Measurements from ENCODE around the gene MAPK8IP3. TPM values are rescaled to one million over a fixed set of nuclear protein-coding genes. Genes with fewer than 3 reads are reported as not detected.

Gene MAPK8IP3
- total and polyA plus RNA-seq, 8 donors: 25.5 to 244 (median 50.3) TPM

DNA sequence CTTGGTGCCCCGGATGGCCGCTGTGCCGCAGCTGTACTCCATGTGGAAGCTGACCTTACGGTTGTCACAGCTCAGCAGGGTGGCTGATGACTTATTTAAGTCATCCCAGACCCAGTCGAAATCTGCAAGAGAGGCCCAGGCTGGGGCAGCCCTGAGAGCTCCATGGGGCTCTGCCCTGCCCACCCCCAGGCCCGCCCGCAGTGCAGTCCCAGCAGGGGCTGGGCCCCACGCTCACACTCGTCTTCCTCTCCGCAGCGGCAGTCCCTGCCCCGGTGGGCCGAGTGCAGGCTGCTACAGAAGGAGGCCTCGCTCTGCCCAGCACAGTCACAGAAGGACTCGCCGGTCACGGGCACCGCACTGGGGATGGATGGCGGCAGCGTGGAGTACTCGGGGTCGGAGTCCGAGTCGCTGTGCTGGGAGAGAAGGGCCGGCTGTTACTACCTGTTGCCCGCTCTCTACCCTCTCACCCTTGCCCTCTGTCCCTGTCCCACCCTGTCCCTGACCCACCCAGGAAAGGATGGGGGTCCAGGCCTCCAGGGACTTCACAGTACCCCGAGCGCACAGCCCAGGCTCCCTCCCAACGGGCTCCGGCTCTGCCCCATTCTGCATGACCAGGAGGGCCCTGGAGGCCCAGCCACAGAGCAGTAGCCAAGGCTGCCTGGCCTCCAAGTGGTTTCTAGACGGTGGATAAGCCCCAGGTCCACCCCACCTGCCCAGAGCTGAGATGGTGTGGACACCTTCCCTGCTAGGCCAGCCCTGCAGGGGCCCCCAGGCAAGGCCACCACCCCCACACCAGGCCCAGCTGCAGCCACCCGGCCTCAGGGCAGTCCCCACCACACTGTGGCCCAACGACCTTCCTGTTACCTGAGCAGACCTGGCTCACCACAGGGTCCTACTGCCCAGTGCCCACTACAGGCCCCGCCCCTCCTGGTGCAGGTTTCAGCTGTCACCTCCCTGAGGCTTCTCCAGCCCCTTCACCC lies 72.5 kb downstream of the MAPK8IP3 start:
- intact Hi-C loops (cut with DNase I): no loop called here
- TF ChIP-seq, protein P1, sequence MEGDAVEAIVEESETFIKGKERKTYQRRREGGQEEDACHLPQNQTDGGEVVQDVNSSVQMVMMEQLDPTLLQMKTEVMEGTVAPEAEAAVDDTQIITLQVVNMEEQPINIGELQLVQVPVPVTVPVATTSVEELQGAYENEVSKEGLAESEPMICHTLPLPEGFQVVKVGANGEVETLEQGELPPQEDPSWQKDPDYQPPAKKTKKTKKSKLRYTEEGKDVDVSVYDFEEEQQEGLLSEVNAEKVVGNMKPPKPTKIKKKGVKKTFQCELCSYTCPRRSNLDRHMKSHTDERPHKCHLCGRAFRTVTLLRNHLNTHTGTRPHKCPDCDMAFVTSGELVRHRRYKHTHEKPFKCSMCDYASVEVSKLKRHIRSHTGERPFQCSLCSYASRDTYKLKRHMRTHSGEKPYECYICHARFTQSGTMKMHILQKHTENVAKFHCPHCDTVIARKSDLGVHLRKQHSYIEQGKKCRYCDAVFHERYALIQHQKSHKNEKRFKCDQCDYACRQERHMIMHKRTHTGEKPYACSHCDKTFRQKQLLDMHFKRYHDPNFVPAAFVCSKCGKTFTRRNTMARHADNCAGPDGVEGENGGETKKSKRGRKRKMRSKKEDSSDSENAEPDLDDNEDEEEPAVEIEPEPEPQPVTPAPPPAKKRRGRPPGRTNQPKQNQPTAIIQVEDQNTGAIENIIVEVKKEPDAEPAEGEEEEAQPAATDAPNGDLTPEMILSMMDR (IDR thresholded peaks at IDR 0.05): no peak
- no peaks in the 10 kb centered on the region for H3K27me3 ChIP-seq
- FAIRE-seq (no peak), DNase-seq (peak in 4 of 6 donors; percentile 17 to 82 (median 40)), ATAC-seq (no peak)
- WGBS, 2 donors: 84 to 87% methylated on average over 34 of the region's 34 CpGs
- no peak overlapping the region for H3K4me3 ChIP-seq
- H3K4me1 ChIP-seq: peaks cover 18 to 21% (median 20%) of the 10 kb centered on the region in 3 donors
- H3K9me3 ChIP-seq: no peaks in the 10 kb centered on the region
- H3K36me3 ChIP-seq: peaks cover 0 to 25% (median 10%) of the 10 kb centered on the region in 3 donors
- no peak overlapping the region for H3K27ac ChIP-seq

DNA sequence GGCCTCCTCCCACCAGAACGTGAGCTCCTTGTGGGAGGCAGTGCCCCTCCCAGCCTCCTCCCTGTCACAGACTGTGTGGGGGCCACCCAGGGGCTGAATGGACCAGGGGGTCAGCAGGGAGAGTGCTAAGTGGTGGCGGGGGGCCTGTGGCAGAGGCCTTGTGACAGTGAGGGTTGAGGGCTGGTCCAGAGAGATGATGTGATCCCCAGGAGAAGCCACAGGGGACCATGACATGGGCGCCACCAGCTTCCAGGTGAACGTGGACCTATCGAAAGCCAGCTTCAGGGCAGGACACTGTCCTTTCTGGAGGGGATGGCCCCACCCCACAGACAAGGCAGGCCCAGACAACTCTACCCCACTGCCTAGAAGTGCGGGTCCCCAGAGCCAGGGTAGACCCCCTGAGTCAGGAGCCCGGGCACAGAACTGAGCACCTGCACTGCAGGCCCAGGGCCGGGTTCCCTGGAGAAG lies 73.3 kb downstream of the MAPK8IP3 start:
- Histone ChIP-seq H3K27ac (no peak overlapping the region), H3K4me1 (peaks cover 16 to 22% (median 22%) of the 10 kb centered on the region in 3 donors), H3K9me3 (no peaks in the 10 kb centered on the region), H3K4me3 (no peak overlapping the region), H3K27me3 (no peaks in the 10 kb centered on the region), H3K36me3 (peaks cover 0 to 25% (median 10%) of the 10 kb centered on the region in 3 donors)
- intact Hi-C loops (cut with DNase I): no loop called here
- DNase-seq (peak in 3 of 6 donors; percentile 9 to 40 (median 31)), ATAC-seq (no peak), FAIRE-seq (no peak)
- TF ChIP-seq, protein P1 (IDR thresholded peaks at IDR 0.05): no peak
- 80 to 81% methylated on average over 8 of the region's 8 CpGs for WGBS, 2 donors

DNA sequence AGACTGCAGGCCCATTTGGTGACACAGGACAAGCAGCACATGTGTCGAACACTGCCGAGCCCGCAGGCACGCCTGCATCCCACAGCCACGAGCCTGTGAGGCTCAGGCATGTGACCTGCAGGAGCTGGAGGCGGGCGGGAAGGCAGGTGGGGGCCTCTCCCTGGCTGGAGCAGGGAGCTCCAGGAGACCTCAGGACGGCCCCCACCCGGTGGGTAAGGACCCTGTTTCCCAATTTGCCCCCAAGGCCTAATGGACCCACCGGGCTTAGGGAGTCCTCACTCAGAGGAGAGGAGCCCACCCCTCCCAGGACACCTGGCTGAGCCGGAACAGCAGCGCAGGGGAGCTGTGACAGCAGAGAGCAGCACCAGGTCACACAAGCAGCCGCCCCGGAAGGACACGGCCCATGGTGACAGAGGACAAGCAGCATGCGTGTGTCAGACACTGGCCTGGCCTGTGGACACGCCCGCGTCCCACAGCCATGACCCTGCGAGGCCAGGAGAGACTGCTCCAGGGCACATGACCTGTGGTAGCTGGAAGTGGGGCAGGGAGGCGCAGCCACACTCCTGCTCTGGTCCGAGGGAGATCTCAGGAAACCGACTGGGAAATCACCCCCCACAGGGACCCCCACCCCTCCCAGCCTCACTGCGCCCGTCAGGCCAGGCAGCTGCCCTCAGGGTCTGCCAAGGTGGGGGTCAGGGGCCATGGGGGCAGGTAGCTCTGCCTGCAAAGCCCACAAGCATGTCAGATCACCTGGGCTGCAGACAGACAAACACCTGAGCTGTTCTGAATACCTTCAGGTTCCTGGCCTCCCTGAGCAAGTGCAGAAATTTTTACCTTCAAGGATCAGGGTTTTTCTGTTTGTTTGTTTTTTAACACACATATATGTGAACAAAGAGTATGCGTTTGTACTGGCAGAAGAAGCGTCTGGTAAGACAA lies 74.0 kb downstream of the MAPK8IP3 start:
- DNase-seq (peak in 3 of 6 donors; percentile 8 to 85 (median 53)), ATAC-seq (no peak), FAIRE-seq (no peak)
- Histone ChIP-seq H3K36me3 (peaks cover 0 to 25% (median 10%) of the 10 kb centered on the region in 3 donors), H3K4me1 (peaks cover 11 to 17% (median 16%) of the 10 kb centered on the region in 3 donors), H3K9me3 (no peaks in the 10 kb centered on the region), H3K27me3 (no peaks in the 10 kb centered on the region), H3K27ac (no peak overlapping the region), H3K4me3 (no peak overlapping the region)
- WGBS, 2 donors: 78% methylated on average over 26 to 27 of the region's 27 CpGs
- TF ChIP-seq, protein P1 (IDR thresholded peaks at IDR 0.05): no peak
- intact Hi-C loops (cut with DNase I): no loop called here

DNA sequence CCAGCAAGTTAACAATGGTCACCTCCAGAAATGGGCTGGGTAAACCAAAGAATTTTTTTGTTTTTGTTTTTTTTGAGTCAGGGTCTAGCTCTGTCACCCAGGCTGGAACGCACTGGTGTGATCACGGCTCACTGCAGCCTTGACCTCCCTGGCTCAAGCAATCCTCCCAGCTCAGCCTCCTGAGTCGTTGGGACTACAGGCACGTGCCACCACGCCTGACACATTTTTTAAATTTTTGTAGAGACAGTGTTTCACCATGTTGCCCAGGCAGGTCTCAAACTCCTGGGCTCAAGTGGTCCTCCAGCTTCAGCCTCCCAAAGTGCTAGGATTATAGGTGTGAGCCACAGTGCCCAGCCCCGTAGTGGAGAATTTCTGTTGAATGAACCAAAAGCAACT lies 74.7 kb downstream of the MAPK8IP3 start:
- no peaks in the 10 kb centered on the region for H3K9me3 ChIP-seq
- TF ChIP-seq, protein P1 (IDR thresholded peaks at IDR 0.05): no peak
- H3K27ac ChIP-seq: no peak overlapping the region
- ATAC-seq: no peak
- intact Hi-C loops (cut with DNase I): no loop called here
- H3K36me3 ChIP-seq: peaks cover 0 to 25% (median 10%) of the 10 kb centered on the region in 3 donors
- DNase-seq: peak in 1 of 6 donors; percentile 15
- 58 to 68% methylated on average over 6 of the region's 6 CpGs for WGBS, 2 donors
- H3K27me3 ChIP-seq: no peaks in the 10 kb centered on the region
- no peak for FAIRE-seq
- no peak overlapping the region for H3K4me3 ChIP-seq
- peaks cover 11 to 17% (median 16%) of the 10 kb centered on the region in 3 donors for H3K4me1 ChIP-seq
